ENCODE results near the gene NELFB.

- no peak for TF ChIP-seq JUN (IDR thresholded peaks at IDR 0.05; ENCODE audit: borderline replicate concordance, low read depth, low read length)
- no peak for TF ChIP-seq JUN (CRISPR knock-in tag; IDR thresholded peaks at IDR 0.05; ENCODE audit: borderline replicate concordance)
- TF ChIP-seq IRF2 (CRISPR knock-in tag; IDR thresholded peaks at IDR 0.05) = no peak
- no peak for TF ChIP-seq MEF2D (tag; conservative IDR thresholded peaks at IDR 0.05; ENCODE audit: low read depth)
- no peak for TF ChIP-seq REST (IDR thresholded peaks at IDR 0.05; ENCODE audit: borderline replicate concordance)
- TF ChIP-seq REST (CRISPR knock-in tag; IDR thresholded peaks at IDR 0.05; ENCODE audit: low read depth) = no peak
- TF ChIP-seq ZNF12 (CRISPR knock-in tag; IDR thresholded peaks at IDR 0.05) = no peak
- no peak for TF ChIP-seq CTCF (IDR thresholded peaks at IDR 0.05 in 2 of 3, conservative IDR thresholded peaks at IDR 0.05 in 1 of 3; ENCODE audit: insufficient read depth in 2 of 3, low read depth in 1 of 3, low read length in 3 of 3)
- TF ChIP-seq SIN3A (IDR thresholded peaks at IDR 0.05; ENCODE audit: borderline replicate concordance in 2 of 2, control insufficient read depth in 1 of 2, low read depth in 2 of 2, low read length in 2 of 2) = no peak
- no peak for TF ChIP-seq ZNF318 (IDR thresholded peaks at IDR 0.05; ENCODE audit: borderline replicate concordance in 1 of 2, low read depth in 1 of 2)
- no peak for TF ChIP-seq CHCHD3 (CRISPR knock-in tag; IDR thresholded peaks at IDR 0.05)
- no peak for TF ChIP-seq TEAD2 (tag; IDR thresholded peaks at IDR 0.05)
- TF ChIP-seq NRF1 (conservative IDR thresholded peaks at IDR 0.05 in 1 of 2, IDR thresholded peaks at IDR 0.05 in 1 of 2) = no peak
- TF ChIP-seq FOXK2 (conservative IDR thresholded peaks at IDR 0.05 in 1 of 2, IDR thresholded peaks at IDR 0.05 in 1 of 2; ENCODE audit: low read depth in 2 of 2) = no peak
- no peak for TF ChIP-seq ESRRA (IDR thresholded peaks at IDR 0.05; ENCODE audit: borderline replicate concordance, low read depth)
Measured at GRCh38 chr9:137215196-137215986, 39.7 kb upstream of the NELFB start.
